HepG2 (cell line): ENCODE results near the gene E2F1. TPM values are rescaled to one million over a fixed set of nuclear protein-coding genes. Genes with fewer than 3 reads are reported as not detected.

ENCODE experiments used
- ARID4A ChIP-seq: sonication (generic); formaldehyde crosslinking; IDR thresholded peaks from 2 replicates; pipeline ENCODE4 v1.5.0; 2020; ENCODE audit warnings: mild to moderate bottlenecking, missing genetic modification reagents, borderline replicate concordance
- ARNT2 ChIP-seq: sonication (generic); formaldehyde crosslinking; IDR thresholded peaks from 2 replicates; pipeline ENCODE4 v1.8.0; 2022; ENCODE audit warnings: mild to moderate bottlenecking, low read depth, missing genetic modification reagents, moderate library complexity
- CEBPG ChIP-seq: IDR thresholded peaks from 2 replicates; pipeline ENCODE4 v1.6.1; 2016
- CHCHD3 ChIP-seq: sonication (generic); formaldehyde crosslinking; IDR thresholded peaks from 2 replicates; pipeline ENCODE4 v1.8.0; 2022; ENCODE audit warnings: mild to moderate bottlenecking, missing genetic modification reagents, moderate library complexity
- FOXO1 ChIP-seq: sonication (generic); formaldehyde crosslinking; IDR thresholded peaks from 2 replicates; pipeline ENCODE4 v1.4.0; 2020; ENCODE audit warnings: missing genetic modification reagents
- HMGXB4 ChIP-seq, 2 experiments: sonication (generic) in 1 of 2; formaldehyde crosslinking in 1 of 2; IDR thresholded peaks; 2 replicates each; pipeline versions ENCODE4 v1.4.0 to v1.6.1; 2018 to 2020; ENCODE audit warnings: missing genetic modification reagents in 2 of 2, borderline replicate concordance in 1 of 2, low read depth in 1 of 2, mild to moderate bottlenecking in 1 of 2, missing biosample characterization in 1 of 2
- ISL2 ChIP-seq: sonication (generic); formaldehyde crosslinking; IDR thresholded peaks from 2 replicates; pipeline ENCODE4 v1.5.0; 2020; ENCODE audit warnings: missing genetic modification reagents
- MAX ChIP-seq: IDR thresholded peaks from 2 replicates; pipeline ENCODE4 v1.6.1; 2012; ENCODE audit warnings: inconsistent platforms
- MIXL1 ChIP-seq: IDR thresholded peaks from 2 replicates; pipeline ENCODE4 v1.6.1; 2016
- NCOA1 ChIP-seq: sonication (generic); formaldehyde crosslinking; IDR thresholded peaks from 2 replicates; pipeline ENCODE4 v1.9.0; 2021; ENCODE audit warnings: missing genetic modification reagents
- NFE2L1 ChIP-seq: sonication (generic); formaldehyde crosslinking; IDR thresholded peaks from 2 replicates; pipeline ENCODE4 v1.4.0; 2020; ENCODE audit warnings: missing genetic modification reagents, mild to moderate bottlenecking, borderline replicate concordance
- RXRA ChIP-seq: sonication (generic); formaldehyde crosslinking; IDR thresholded peaks from 2 replicates; pipeline ENCODE4 v1.5.1; 2020; ENCODE audit warnings: missing genetic modification reagents
- YY1 ChIP-seq: IDR thresholded peaks from 2 replicates; pipeline ENCODE4 v1.6.1; 2011; ENCODE audit warnings: low read length, low read depth, moderate library complexity, mild to moderate bottlenecking; ENCODE audit not compliant: insufficient read depth, insufficient replicate concordance
- ZFY ChIP-seq: sonication (generic); formaldehyde crosslinking; IDR thresholded peaks from 2 replicates; pipeline ENCODE4 v1.4.0; 2020; ENCODE audit warnings: missing genetic modification reagents
- ZKSCAN1 ChIP-seq: fragments of 150-350 bp; IDR thresholded peaks from 2 replicates; pipeline ENCODE4 v1.6.1; 2014; ENCODE audit warnings: low read length
- ZNF367 ChIP-seq: sonication (generic); formaldehyde crosslinking; IDR thresholded peaks from 2 replicates; pipeline ENCODE4 v1.4.0; 2020; ENCODE audit warnings: missing genetic modification reagents, borderline replicate concordance
- ZNF598 ChIP-seq: sonication (generic); formaldehyde crosslinking; IDR thresholded peaks from 2 replicates; pipeline ENCODE4 v1.5.1; 2020; ENCODE audit warnings: mild to moderate bottlenecking, missing genetic modification reagents, borderline replicate concordance
- ZNF704 ChIP-seq: sonication (generic); formaldehyde crosslinking; IDR thresholded peaks from 2 replicates; pipeline ENCODE4 v1.8.1; 2023; ENCODE audit warnings: mild to moderate bottlenecking, inconsistent platforms, moderate library complexity, missing genetic modification reagents, borderline replicate concordance
- ZNF782 ChIP-seq: sonication (generic); formaldehyde crosslinking; IDR thresholded peaks from 2 replicates; pipeline ENCODE4 v1.4.0; 2020; ENCODE audit warnings: missing genetic modification reagents, mild to moderate bottlenecking, borderline replicate concordance
- polyA plus RNA-seq, 8 experiments: library from polyadenylated mRNA; depleted of rRNA in 3 of 8; stranded (reverse) in 7 of 8; unstranded in 1 of 8; fragments of >200 nt; fragmentation: Illumina TruSeq in 4 of 8; extraction: Trizol in 4 of 8; gene quantifications; 2 replicates each; pipeline versions ENCODE4 v1.2.1 to v1.2.3, GENCODE V29; 2011 to 2016; ENCODE audit warnings: low read depth in 4 of 8, missing spikeins in 1 of 8, mixed read lengths in 1 of 8; ENCODE audit not compliant: insufficient read depth in 1 of 8
- total RNA-seq, 5 experiments: library from RNA; depleted of rRNA; stranded (reverse); fragments of >200 nt; fragmentation: Illumina TruSeq; extraction: Trizol; gene quantifications; 2 replicates each; pipeline ENCODE4 v1.2.3, GENCODE V29; 2016; ENCODE audit warnings: low read depth in 1 of 5
- TF ChIP-seq, protein P1 (sequence below): sonication (generic); formaldehyde crosslinking; IDR thresholded peaks from 2 replicates; pipeline ENCODE4 v1.8.0; 2022; ENCODE audit warnings: low read depth, missing genetic modification reagents

The E2F1 gene
- total and polyA plus RNA-seq, 2 of the 13 experiments (the other 11 are each of a cell fraction or from before 2014, with no cell fraction given), result 25.5 to 39.4 TPM

DNA sequence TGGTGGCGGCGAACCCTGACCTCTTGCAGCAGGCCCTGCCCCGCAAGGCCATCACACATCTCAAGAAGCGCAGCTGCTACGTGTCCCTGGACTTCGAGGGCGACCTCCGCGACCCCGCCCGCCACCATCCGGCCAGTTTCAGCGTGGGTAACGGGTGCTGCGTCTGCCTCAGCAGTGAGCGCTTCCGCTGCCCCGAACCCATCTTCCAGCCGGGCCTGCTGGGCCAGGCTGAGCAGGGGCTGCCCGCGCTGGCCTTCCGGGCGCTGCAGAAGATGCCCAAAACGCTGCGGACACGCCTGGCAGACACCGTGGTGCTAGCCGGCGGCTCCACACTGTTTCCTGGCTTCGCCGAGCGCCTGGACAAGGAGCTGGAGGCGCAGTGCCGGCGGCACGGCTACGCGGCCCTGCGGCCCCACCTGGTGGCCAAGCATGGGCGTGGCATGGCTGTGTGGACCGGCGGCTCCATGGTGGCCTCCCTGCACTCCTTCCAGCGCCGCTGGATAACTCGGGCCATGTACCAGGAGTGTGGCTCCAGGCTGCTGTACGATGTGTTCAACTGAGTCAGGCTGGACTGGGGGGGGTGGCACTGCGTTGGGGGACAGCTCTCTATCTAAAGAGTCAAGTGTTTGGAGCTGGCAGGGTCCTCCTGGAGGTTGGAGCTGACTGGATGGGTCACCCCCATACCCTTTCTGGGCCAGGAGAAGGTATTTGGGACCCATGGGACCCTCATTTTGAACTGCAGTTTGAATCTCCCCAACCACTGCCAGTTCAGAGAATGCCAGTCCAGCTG lies 18.3 kb downstream of the E2F1 start (continued):
- no peak for TF ChIP-seq ISL2 (CRISPR knock-in tag)
- peak; percentile 45 for TF ChIP-seq RXRA
- peak; percentile 88; the same call in 1 of the 2 replicates for TF ChIP-seq NFE2L1 (CRISPR knock-in tag)
- TF ChIP-seq HMGXB4 (CRISPR knock-in tag; IDR thresholded peaks at IDR 0.05; ENCODE audit: borderline replicate concordance in 1 of 2, low read depth in 1 of 2), result peak in 1 of 2 experiments; percentile 31; a peak in 1 of 4 replicates
- TF ChIP-seq MAX, result 0 out of 2 replicates have a peak, but pooled peaks have one; percentile 24
- no peak for TF ChIP-seq NCOA1 (CRISPR knock-in tag)
- 0 out of 2 replicates have a peak, but pooled peaks have one; percentile 59 for TF ChIP-seq CHCHD3
- TF ChIP-seq ZFY (CRISPR knock-in tag), result 0 out of 2 replicates have a peak, but pooled peaks have one; percentile 27
- TF ChIP-seq ZNF598 (CRISPR knock-in tag), result peak; percentile 72; the same call in 1 of the 2 replicates
- TF ChIP-seq ARID4A (CRISPR knock-in tag), result peak; percentile 30; the same call in 1 of the 2 replicates
- TF ChIP-seq CEBPG (CRISPR knock-in tag), result 0 out of 2 replicates have a peak, but pooled peaks have one; percentile 12
- TF ChIP-seq FOXO1 (CRISPR knock-in tag), result peak; percentile 19; the same call in 1 of the 2 replicates
- TF ChIP-seq, protein P1, sequence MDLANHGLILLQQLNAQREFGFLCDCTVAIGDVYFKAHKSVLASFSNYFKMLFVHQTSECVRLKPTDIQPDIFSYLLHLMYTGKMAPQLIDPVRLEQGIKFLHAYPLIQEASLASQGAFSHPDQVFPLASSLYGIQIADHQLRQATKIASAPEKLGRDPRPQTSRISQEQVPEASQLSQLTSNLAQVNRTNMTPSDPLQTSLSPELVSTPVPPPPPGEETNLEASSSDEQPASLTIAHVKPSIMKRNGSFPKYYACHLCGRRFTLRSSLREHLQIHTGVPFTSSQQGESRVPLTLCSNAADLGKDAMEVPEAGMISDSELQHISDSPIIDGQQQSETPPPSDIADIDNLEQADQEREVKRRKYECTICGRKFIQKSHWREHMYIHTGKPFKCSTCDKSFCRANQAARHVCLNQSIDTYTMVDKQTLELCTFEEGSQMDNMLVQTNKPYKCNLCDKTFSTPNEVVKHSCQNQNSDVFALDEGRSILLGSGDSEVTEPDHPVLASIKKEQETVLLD (CRISPR knock-in tag), result no peak
- TF ChIP-seq ZKSCAN1, result 0 out of 2 replicates have a peak, but pooled peaks have one; percentile 17
- TF ChIP-seq YY1, result peak; percentile 56
- 0 out of 2 replicates have a peak, but pooled peaks have one; percentile 33 for TF ChIP-seq ZNF782
- no peak for TF ChIP-seq ZNF367 (CRISPR knock-in tag)
- TF ChIP-seq MIXL1 (CRISPR knock-in tag), result no peak
- TF ChIP-seq ARNT2 (CRISPR knock-in tag), result 0 out of 2 replicates have a peak, but pooled peaks have one; percentile 54
- no peak for TF ChIP-seq ZNF704 (CRISPR knock-in tag)
